ENCODE measurements around the gene ATAD1.
"Not testable (repeated sequence)": the region's sequence is repeated elsewhere in the genome, so short reads cannot be mapped to it uniquely, and the experiment has no call there.

ATAD1 gene

DNA sequence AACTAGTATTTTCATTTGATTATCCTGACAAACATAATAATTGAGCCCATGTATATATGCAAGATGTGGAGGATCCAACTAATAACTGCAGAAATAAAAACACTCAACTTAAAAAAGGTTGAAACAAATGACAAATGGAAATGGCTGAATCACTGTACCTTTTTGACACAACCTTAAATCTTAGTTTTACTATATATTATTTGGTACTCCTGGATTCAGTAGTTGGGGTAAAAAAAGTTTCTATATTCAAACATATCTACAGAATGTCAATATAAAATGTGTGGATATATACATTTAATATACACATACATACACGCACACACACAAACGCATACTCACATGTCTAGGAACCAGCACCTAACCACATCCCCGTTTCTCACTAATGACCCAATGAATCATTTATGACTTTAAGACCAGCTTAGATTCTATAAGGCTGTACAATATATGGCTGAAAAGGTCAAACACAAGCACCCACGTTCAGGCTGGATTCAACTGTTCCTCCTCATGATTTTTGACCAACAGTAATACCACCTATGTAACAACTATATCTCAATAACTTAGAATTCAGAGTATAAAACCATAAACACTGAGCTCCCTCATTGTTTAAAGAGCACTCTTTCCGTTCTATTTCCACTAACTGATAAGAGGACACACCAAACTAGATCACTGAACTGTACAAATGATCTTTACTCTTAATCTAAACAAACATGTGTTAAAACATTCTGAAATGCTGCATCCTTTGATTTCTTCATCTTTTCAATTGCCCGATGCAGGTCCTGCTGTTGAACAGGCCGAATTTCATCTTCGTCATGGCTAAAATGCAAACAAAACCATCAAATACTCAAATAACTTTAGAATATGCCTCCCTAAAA lies 63.8 kb downstream of the ATAD1 start:
- DNase-seq (ENCODE audit: low spot score), result no peak

DNA sequence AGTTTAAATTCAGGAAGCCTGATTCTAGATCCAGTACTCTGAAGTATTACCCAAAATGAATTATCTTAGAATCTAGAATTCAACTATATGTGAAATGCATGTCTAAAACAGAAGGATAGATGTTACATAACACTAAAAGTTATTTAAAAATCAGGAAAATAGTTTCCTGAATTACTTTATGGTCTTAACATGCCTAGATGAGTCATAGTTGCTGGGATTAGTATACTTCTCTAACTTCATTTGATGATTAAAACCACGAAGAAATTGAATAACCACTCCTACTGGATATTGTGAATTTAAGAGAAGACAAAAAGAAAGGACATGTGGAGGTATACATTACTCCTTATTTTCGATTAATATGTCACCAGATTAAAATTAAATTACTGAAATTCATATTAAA lies 65.5 kb downstream of the ATAD1 start:
- no peak for DNase-seq (ENCODE audit: low spot score)

DNA sequence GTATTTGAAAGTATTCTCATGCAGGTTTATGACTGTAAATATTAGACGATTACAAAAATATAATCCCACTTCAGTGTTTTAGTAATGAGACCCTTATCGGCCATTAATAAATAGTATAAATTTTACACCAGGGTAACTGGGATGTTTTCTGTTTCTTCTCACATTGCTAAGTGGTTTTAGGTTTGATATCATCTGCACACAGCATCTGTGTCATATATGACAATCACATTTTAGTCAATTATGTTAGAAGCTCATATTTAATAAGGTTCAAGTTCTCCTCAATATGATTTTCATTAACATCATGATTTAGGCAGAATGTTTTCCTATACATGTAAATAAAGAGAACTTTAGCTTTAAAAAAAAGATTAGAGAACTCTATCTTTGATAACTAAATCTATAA lies 66.8 kb downstream of the ATAD1 start:
- DNase-seq (ENCODE audit: low spot score), result no peak

DNA sequence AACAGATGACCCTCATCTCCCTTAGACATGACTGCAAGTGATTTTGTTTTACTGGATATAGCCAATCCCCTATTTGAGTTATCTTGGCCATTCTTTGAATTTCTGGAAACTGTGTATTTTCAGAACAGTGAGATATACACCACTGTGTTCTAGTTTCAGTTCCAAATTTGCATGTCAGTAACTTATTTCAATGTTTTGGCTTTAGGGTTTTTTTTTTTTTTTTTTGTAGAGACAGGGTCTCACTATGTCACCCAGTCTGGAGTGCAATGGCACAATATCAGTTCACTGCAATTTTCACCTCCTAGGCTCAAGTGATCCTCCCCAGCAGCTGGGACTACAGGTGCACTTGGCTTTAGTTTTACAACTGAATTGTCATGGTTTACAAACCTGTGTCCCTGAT lies 67.2 kb downstream of the ATAD1 start:
- DNase-seq (ENCODE audit: low spot score), result no peak

DNA sequence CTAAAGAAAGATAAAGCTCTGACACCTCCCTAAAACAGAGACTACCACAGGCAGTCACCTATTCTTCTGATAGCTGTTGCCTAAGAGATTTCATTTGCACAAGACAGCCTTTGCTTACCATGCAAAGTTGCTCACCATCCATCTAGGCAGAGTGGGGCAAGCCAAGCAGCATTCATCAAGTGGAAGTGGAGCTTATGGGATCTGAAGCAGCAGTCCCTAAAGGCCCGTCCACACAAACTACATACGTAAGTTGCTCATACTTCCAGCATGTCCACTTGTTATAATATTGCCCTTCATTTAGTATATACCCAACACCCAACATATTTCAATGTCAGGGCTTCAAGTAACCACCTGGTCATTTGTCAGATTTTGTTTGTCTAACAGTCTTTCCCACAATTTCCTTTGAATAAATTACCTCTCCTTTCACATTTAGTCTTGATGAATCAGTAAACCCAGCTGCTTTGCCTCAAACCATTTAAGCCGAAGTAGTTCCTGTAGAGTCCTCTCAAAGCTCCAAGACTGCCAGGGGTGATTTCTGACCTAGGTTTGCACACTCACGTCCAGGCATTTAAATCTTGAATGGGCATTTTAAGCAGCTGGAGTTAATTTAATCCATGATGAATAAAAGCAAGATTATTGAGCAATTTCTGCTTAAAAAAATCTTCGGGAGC lies 67.9 kb downstream of the ATAD1 start:
- DNase-seq (ENCODE audit: low spot score), result no peak

DNA sequence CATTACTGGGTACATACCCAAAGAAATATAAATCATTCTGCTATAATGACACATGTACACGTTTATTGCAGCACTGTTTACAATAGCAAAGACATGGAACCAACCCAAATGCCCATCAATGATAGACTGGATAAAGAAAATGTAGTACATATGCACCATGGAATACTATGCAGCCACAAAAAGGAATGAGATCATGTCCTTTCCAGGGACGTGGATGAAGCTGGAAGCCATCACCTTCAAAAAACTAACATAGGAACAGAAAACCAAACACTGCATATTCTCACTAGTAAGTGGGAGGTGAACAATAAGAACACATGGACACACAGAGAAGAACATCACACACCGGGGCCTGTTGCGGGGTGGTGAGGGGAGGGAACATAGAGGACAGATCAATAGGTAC lies 69.8 kb downstream of the ATAD1 start:
- not testable (repeated sequence) for DNase-seq (ENCODE audit: low spot score)

DNA sequence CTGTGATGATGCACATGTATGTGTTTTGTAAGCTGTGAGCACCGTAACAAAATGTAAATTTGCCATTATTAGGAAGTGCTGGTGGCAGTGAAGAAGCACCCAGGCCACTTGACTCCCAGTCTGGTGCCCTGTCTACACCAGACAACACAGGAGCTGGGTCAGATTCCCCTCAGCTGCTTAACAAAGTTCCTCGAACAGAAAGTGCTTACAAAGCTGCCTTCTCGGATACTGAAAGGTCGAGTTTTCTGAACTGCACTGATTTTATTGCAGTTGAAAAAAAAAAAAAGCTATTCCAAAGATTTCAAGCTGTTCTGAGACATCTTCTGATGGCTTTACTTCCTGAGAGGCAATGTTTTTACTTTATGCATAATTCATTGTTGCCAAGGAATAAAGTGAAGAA lies 71.1 kb downstream of the ATAD1 start:
- DNase-seq (ENCODE audit: low spot score), result no peak

DNA sequence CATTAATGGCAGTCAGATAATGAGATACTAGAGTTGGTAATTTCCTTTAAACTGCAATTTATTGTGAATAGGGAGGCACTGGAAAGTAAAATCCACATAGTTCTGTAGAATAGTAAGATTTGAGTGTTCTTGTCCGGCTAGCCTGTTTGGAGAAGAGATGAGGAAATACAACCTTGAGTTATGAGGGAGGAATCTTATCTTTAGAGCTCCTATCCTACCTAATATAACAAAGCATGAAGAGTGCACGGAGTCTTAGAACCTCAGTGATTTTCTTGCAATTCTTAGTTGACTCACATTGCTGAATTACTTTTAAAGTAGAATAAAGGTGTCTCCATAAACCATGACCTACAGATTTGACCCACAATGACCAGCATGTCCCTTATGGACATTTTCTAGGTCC lies 73.4 kb downstream of the ATAD1 start:
- no peak for DNase-seq (ENCODE audit: low spot score)

DNA sequence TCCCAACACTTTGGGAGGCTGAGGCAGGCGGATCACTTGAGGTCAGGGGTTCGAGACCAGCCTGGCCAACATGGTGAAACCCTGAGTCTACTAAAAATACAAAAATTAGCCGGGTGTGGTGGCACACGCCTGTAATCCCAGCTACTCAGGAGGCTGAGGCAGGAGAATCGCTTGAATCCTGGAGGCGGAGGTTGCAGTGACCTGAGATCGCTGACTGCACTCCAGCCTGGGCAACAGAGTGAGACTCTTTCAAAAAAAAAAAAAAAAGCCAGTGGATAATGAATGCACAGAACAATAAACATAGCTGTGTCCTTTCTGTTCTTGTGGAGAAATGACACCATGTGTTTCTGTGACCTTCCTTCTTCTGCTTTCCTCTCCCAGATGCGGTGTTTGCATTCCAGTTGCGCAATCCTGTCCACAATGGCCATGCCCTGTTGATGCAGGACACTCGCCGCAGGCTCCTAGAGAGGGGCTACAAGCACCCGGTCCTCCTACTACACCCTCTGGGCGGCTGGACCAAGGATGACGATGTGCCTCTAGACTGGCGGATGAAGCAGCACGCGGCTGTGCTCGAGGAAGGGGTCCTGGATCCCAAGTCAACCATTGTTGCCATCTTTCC lies 74.9 kb downstream of the ATAD1 start:
- not testable (repeated sequence) for DNase-seq (ENCODE audit: low spot score)

DNA sequence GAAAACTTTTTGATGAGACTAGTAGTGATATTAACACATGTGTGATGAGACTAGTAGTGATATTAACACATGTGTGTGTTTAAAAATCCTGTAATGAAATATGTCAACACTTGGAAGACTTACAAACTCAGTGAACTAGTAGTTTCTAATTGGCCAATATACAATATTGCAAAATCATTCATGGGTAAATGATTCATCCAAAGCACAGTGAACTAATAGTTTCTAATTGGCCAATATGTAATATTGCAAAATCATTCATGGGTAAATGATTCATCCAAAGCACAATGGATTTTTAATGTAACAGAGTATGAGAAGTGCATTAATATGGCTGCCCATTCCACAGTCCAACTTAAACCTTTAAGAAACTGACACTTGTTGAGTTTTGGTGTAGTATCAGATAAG lies 77.8 kb downstream of the ATAD1 start:
- no peak for DNase-seq (ENCODE audit: low spot score)

DNA sequence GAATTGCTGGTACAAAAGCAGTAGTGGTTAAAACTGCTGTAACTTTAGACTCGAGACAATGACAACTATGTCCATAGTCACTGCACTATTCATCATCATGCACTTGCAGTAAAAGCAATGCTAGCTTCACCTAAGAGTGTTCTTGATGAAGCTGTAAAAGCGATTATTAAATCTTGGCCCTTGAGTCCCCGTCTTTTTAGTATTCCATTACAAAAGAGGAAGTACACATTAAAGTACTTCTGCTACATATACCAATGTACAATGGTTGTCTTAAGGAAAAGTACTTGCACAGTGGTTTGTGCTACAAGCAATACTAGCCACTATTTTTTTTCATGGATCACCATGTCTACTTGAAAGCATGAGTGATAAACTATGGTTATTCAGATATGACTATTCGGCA lies 78.3 kb downstream of the ATAD1 start:
- DNase-seq (ENCODE audit: low spot score), result no peak

DNA sequence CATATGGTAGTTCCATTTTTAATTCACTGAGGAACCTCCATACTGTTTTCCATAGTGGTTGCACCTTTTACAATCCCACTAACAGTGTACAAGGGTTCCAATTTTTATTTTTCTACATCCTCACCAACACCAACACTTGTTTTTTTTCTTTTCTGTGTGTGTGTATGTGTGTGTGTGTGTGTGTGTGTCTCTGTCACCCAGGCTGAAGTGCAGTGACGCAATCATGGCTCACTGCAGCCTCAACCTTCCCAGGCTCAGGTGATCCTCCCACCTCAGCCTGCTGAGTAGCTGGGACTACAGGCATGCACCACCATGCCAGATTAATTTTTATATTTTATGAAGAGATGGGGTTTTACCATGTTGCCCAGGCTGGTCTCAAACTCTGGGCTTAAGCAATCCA lies 79.8 kb downstream of the ATAD1 start:
- DNase-seq (ENCODE audit: low spot score), result not testable (repeated sequence)

DNA sequence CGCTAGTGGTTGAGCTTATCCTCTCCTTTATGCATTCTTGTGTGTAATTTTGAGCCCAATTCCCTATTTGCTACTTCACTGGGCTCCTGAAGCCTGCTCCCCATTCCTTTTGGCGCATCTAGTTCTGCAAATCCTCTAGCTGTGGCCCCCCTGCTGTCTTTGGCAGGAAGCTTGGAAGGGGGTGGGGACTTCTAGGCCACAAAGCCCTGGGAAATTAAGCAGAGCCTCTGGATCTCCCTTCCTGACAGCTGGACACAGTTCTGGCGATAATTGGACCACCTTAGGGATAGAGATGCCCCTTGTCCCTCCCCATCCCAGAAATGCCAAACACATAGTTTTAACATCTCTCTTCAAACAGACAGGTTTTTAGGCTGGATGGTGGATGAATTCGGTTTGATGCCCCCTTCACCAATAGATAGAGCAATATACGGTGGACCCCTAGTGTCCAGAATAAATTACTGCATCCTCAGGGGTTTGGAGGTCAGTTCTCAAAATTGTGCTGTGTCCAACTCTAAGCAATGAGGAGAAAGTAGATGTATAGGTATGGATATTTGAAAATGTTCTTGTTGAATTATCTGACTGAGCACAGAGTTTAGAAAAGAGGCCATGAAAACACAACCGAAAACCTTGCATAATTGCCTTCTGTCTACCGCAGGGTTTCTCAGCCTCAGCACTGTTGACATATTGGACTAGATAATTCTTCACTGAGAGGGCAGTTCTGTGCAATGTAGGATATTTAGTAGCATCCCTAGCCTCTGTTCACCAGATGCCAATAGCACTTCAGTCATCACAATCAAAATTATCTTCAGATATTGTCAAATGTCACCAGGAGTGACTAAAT lies 82.8 kb downstream of the ATAD1 start:
- no peak for DNase-seq (ENCODE audit: low spot score)

DNA sequence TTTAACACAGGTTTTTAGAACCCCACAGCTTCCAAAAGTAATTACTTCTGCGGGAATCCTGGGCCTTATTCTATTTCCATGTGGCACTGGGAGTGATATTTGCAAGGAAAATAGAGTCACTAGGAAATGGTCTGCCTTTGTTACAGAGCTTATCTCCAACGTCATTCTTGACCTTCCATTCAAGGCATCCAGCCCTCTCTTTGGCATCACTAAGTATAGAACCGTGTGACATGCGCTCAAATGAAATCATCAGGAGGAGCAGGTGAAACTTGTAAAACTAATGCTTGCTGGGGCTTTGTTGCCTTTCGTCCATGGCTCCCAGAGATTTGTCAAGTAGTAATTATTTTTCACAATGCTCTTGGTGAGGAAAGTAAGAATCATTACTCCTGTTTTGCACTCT lies 84.9 kb downstream of the ATAD1 start:
- no peak for DNase-seq (ENCODE audit: low spot score)

DNA sequence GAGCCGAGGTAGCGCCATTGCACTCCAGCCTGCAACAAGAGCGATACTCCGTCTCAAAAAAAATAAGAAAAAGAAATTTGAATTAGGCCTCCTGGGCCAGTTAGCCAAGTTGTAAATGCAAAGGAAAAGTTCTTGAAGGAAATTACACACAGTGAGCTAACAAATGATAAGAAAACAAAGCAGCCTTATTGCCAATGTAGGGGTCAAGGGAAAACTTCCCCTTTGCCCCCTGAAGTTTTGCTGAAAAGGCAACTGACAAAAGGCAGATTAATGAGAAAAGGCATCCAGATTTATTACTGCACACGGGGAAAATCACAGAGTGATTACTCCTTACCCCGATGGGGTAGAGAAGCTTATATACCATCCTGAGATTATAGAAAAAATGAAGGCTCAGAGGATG lies 88.1 kb downstream of the ATAD1 start:
- DNase-seq (ENCODE audit: low spot score), result no peak

DNA sequence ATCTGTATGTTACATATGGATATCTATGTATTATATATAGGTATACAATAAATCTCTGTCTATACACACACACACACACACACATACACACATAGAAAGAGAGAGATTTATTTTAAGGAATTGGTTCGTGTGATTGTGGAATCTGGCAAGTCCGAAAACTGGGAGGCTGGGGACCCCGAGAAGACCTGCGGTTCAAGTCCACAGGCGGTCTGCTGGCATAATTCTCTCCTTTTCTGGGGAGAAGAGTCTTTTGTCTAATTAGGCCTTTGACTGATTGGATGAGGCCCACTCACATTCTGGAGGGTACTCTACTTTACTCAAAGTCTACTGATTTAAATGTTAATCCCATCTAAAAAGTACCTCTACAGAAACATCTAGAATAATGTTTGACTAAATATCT lies 93.2 kb downstream of the ATAD1 start:
- DNase-seq (ENCODE audit: low spot score), result no peak

DNA sequence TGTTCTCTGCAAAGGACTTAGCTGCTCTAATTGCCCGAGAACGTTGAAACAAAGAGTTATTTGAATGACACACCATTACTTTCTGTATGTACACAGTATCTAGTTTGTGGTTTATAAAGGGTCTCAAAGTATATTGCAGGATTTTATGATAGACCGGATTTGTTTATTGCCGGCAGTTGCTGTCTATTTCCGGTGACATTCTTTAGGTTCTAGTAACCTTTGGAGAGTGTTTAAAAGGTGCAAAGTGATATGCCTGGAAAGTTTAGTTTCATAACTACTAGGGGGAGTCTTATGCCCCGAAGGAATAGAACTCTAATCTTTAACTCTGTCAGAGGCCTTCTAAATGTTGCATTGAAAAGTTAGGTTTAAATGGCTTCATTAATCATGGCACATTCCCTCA lies 94.5 kb downstream of the ATAD1 start:
- DNase-seq (ENCODE audit: low spot score), result no peak

DNA sequence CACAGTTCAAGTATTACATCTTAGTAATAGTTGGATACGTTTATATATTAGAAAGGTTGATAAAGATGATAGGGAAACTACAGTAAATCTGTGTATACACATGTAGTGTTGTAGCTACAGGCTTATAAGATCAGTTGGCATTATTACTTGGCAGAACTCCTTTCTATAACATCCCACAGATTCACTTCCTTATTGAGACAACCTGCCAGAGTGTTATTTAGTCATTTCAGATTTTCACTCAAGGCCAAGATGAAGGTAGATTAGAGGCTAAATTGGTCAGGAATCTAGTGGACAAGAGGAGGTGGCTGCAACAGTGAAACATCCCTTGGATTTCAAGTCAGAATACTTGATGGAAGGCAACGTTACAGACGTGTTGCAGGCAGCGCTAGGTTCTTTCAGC lies 95.3 kb downstream of the ATAD1 start:
- DNase-seq (ENCODE audit: low spot score), result no peak

DNA sequence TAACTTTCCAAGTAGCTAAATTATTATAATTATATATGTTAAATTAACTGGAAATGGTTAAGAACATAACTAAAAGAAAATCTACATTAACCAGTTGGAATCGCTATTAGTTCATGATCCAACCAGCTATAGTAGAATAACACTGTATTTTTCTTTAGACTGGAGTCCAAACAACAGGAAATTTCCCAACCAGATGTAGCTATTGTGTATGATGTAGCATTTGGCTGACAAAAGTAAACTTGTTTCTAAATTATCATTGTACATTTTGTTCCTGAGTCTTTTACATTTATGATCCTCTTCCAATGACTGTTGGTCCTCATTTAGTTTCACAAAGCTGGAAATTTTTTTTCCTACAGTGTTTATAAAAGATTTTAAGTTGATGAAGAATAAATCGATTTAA lies 96.2 kb downstream of the ATAD1 start:
- DNase-seq (ENCODE audit: low spot score), result no peak

DNA sequence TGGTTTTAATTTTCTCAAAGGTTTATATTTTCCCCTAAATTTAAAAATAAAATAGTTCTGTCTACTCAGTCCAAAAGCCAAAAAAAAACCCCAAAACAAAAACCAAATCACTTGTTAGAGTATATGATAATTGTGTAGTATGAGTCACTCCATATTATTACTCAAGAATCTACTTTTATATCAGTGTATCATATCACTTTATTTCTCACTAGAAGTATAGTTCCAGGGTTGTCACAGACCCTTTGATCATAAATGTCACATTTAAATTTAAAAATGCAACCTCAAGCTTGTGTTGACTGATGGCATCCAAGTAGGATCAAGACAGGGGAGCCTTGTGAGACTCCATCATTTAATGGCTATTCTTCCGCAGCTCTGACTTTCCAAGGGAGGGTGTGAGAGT lies 97.4 kb downstream of the ATAD1 start:
- no peak for DNase-seq (ENCODE audit: low spot score)

DNA sequence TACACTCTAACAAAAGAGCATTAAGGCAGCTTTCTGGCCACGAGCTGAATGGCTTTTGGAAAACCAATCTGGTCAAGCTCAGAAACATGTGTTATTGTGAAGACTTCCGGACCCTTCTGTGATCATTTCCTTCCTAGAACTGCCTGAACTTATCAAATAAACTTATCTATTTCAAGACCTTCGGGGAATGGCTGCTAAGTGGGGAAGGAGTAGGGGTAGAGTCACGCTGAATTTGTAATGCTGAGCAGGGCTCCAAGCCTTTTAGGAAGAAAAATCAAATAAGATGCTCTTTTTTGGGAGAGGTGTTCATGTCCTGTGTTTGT lies 101.7 kb downstream of the ATAD1 start:
- no peak for DNase-seq (ENCODE audit: low spot score)

DNA sequence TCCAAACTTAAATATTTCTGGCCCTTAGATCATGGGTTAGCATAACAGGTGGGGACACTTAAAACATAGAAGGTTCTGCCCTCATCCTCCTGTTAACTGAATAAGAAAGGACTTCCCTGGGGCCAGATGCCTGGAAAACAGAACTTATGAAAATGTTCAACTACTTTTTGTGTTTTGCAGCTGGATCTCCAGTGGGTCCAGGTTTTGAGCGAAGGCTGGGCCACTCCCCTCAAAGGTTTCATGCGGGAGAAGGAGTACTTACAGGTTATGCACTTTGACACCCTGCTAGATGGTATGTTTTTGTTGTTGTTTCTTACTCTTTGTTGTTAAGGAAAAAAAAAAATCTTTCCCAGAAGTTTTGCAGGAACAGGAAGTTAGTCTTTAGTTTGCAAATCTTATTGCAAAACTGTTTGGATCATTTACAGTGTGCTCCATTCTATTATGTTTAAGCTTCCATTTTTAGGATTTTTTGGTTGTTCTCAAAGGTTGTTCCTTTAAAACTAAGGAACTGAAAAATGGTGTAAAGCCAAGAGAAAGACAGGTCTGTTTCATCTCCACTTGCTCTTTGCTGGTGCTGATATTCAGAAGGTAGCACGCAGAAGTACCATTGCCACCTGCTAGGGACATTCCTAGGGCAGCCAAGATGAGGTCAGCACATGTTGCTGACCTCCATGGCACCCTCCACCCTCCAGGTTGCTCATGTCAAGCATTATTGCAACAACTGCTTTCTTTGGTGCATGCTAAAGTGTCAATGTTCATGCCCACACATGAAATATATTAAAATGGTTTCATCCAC lies 102.3 kb downstream of the ATAD1 start:
- no peak for DNase-seq (ENCODE audit: low spot score)
